ENCODE measurements around the gene POGZ.
A peak's percentile ranks its signal among the peaks of the same experiment; 100 is the strongest.

Gene POGZ

DNA sequence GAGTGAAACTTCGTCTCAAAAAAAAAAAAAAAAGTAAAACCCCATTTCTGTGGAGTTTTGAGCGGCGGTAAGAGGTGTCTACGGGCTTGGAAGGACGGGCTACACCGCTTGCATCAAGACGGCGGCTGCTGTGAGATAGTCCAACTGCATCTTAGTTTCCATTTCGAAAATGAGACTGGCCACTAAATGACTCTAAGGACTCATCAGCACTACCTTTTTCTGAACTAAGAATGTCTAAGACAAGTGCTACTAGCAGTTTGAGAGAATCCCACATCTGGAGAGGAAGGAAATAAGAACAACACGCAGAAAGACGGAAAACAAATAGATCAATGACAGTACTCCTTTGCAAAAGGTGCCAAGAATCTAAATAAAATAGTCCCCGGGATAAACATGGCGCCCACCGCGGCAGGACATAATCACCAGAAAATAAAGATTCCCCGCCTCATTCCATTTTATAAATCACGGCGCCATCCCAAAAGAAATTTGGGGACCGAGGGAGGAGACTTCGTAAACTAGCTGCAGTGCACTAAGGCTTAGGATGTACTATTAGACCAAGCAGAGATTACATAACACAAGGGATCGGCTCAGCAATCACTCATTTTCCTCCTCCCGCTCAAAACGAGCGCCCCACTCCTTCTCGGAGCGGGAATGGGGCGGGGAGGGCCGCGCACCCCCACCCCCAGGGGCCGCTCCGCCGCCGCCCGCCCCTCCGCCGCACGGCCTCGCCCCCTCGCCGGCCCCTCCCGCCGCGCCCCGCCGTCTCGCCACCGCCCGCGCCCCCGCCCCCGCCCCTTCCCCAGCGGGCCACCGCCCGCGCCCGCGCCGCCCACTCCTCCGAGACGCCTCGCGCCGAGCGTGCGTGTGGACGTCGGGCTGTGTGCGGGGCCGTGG lies 1.1 kb downstream of the POGZ start:
- H3K4me3 ChIP-seq (ENCODE audit: low read depth, low read length), result peak overlapping the region; percentile 79
- DNase-seq, result peak; percentile 78
- peaks cover 4% of the 10 kb centered on the region; the same call in 1 of the 2 replicates for H3K36me3 ChIP-seq
- no peaks in the 10 kb centered on the region for H3K27me3 ChIP-seq
- H3K9me3 ChIP-seq, result no peaks in the 10 kb centered on the region
- TF ChIP-seq, protein P1, sequence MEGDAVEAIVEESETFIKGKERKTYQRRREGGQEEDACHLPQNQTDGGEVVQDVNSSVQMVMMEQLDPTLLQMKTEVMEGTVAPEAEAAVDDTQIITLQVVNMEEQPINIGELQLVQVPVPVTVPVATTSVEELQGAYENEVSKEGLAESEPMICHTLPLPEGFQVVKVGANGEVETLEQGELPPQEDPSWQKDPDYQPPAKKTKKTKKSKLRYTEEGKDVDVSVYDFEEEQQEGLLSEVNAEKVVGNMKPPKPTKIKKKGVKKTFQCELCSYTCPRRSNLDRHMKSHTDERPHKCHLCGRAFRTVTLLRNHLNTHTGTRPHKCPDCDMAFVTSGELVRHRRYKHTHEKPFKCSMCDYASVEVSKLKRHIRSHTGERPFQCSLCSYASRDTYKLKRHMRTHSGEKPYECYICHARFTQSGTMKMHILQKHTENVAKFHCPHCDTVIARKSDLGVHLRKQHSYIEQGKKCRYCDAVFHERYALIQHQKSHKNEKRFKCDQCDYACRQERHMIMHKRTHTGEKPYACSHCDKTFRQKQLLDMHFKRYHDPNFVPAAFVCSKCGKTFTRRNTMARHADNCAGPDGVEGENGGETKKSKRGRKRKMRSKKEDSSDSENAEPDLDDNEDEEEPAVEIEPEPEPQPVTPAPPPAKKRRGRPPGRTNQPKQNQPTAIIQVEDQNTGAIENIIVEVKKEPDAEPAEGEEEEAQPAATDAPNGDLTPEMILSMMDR (IDR thresholded peaks at IDR 0.05; ENCODE audit: low read depth, low read length), result no peak
- H3K4me1 ChIP-seq, result peaks cover 5% of the 10 kb centered on the region

DNA sequence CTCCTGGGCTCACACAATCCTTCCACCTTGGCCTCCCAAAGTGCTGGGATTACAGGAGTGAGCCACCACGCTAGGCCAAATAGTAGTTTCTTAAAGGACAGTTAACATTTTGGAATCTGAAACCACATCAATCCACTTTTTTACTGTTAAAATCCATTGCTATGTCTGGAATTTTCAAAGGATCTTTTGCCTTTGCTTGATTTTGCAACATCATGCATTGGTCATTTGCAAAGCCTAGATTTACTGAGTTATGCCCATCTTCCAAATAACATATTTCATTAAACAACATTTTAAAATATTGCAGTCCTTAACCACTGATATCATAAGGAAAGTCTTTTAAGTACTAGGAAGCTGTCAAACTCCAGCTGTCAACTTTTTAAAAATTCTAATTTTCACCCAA lies 3.3 kb downstream of the POGZ start:
- H3K4me3 ChIP-seq (ENCODE audit: low read depth, low read length), result no peak overlapping the region

DNA sequence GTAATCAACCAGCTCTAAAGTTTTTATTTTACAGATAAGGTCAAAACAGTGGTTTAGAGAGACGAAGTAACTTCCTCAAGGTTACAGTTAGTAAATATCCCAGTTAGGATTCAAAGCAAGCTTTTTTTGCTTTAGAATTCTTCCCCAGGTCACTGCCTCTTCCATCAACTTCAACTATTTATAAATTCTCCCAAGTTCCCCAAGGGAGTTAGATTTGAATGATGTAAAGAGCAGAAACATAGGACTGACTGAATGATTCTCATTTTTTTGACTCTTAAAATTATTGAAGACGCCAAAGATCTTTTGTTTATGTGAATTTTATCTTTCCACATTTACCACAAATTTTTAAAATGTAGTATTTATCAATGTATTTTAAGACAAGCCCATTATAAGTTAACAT lies 4.1 kb downstream of the POGZ start:
- peaks cover 8% of the 10 kb centered on the region for H3K36me3 ChIP-seq
- H3K4me1 ChIP-seq, result peaks cover 5% of the 10 kb centered on the region
- no peaks in the 10 kb centered on the region for H3K9me3 ChIP-seq
- no peak overlapping the region for H3K4me3 ChIP-seq (ENCODE audit: low read depth, low read length)
- H3K27me3 ChIP-seq, result no peaks in the 10 kb centered on the region
- TF ChIP-seq, protein P1 (IDR thresholded peaks at IDR 0.05; ENCODE audit: low read depth, low read length), result no peak
- DNase-seq, result no peak

More for the DNA sequence above, 3.3 kb downstream of the POGZ start:
- no peak for DNase-seq
- peaks cover 5% of the 10 kb centered on the region for H3K4me1 ChIP-seq
- H3K9me3 ChIP-seq, result no peaks in the 10 kb centered on the region
- H3K27me3 ChIP-seq, result no peaks in the 10 kb centered on the region
- TF ChIP-seq, protein P1 (IDR thresholded peaks at IDR 0.05; ENCODE audit: low read depth, low read length), result no peak
- H3K36me3 ChIP-seq, result peaks cover 4% of the 10 kb centered on the region; the same call in 1 of the 2 replicates

DNA sequence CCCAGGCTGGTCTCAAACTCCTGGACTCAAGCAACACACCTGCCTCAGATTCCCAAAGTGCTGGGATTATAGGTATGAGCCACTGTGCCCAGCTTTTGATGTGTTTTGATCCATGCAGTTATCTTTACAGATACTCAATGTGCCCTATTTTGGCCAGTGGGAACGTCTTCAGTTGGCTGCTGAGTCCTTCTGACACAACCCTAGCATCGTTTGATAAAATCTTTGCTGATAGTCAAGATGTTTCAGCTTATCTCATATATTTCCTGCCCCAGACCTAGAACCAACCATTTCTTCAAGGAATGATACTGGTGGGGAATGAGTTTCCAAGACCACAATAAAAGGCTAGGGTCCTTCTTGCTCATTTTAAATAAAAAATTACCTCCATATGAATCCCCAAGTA lies 11.6 kb downstream of the POGZ start:
- no peak for DNase-seq
- H3K36me3 ChIP-seq, result peaks cover 10% of the 10 kb centered on the region
- no peaks in the 10 kb centered on the region for H3K27me3 ChIP-seq
- peaks cover 7% of the 10 kb centered on the region for H3K4me1 ChIP-seq
- TF ChIP-seq, protein P1 (IDR thresholded peaks at IDR 0.05; ENCODE audit: low read depth, low read length), result no peak
- no peaks in the 10 kb centered on the region for H3K9me3 ChIP-seq
- H3K4me3 ChIP-seq (ENCODE audit: low read depth, low read length), result no peak overlapping the region

DNA sequence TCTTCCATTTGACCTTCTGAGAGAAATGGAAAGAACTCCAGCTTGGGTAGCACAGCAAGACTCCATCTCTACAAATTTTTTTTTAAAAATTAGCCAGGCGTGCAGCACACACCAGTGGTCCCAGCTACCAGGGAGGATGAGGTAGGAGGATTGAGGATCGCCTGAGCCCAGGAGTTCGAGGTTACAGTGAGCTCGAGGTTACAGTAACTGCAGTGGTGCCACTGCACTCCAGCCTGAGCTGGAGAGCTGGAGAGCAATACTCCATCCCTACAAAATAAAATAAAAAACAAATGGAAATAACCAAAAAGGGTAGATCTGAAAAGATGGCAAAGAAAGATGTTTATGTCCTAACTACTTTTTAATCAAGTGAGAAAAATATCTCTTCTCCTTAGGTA lies 14.5 kb downstream of the POGZ start:
- H3K4me1 ChIP-seq, result peaks cover 13% of the 10 kb centered on the region
- TF ChIP-seq, protein P1 (IDR thresholded peaks at IDR 0.05; ENCODE audit: low read depth, low read length), result no peak
- no peaks in the 10 kb centered on the region for H3K9me3 ChIP-seq
- no peak for DNase-seq
- H3K36me3 ChIP-seq, result peaks cover 20% of the 10 kb centered on the region
- no peaks in the 10 kb centered on the region for H3K27me3 ChIP-seq
- H3K4me3 ChIP-seq (ENCODE audit: low read depth, low read length), result no peak overlapping the region

Data from BE2C (cell line).